ENCODE data around the gene STX8.

DNA sequence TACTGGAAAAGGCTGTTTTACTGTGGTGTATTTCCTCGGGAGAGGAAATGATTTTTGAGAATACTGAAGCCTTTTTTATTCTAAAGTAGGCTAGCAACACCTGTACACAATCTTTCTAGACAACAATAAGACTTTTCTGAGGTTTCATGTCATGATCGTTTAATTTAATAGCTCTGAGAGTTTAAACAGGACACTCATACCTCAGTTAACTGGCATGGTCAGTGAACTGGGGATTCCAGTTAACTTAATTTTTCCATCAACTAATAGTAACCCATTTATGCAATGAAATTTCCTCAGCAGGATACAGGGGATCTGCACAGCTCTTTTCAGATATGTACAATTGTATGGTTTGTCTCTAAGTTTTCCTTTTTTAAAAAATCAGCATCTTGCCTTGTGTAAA lies 291.7 kb downstream of the STX8 start:
- TF ChIP-seq SP1 (IDR thresholded peaks at IDR 0.05) (no peak), HDGF (IDR thresholded peaks at IDR 0.05; ENCODE audit: borderline replicate concordance) (no peak), TARDBP (IDR thresholded peaks at IDR 0.05) (no peak), FOXK2 (IDR thresholded peaks at IDR 0.05) (no peak), PKNOX1 (IDR thresholded peaks at IDR 0.05) (no peak), FOXA1 (IDR thresholded peaks at IDR 0.05) (no peak), FOXM1 (IDR thresholded peaks at IDR 0.05; ENCODE audit: borderline replicate concordance) (no peak), ELF4 (IDR thresholded peaks at IDR 0.05) (no peak), SUZ12 (IDR thresholded peaks at IDR 0.05) (no peak), CTBP1 (IDR thresholded peaks at IDR 0.05; ENCODE audit: borderline replicate concordance) (no peak), L3MBTL2 (conservative IDR thresholded peaks at IDR 0.05) (no peak), ZNF384 (IDR thresholded peaks at IDR 0.05) (no peak), NFRKB (IDR thresholded peaks at IDR 0.05) (no peak), BHLHE40 (IDR thresholded peaks at IDR 0.05; ENCODE audit: borderline replicate concordance) (no peak)
